ENCODE data around the gene FCSK.

- TF ChIP-seq TEAD4 (IDR thresholded peaks at IDR 0.05) (no peak), ZBTB7A (IDR thresholded peaks at IDR 0.05; ENCODE audit: low read depth) (no peak), EP300 (IDR thresholded peaks at IDR 0.05; ENCODE audit: borderline replicate concordance) (no peak), FOXM1 (IDR thresholded peaks at IDR 0.05; ENCODE audit: borderline replicate concordance, low read depth) (no peak)
- TF ChIP-seq, protein P1, sequence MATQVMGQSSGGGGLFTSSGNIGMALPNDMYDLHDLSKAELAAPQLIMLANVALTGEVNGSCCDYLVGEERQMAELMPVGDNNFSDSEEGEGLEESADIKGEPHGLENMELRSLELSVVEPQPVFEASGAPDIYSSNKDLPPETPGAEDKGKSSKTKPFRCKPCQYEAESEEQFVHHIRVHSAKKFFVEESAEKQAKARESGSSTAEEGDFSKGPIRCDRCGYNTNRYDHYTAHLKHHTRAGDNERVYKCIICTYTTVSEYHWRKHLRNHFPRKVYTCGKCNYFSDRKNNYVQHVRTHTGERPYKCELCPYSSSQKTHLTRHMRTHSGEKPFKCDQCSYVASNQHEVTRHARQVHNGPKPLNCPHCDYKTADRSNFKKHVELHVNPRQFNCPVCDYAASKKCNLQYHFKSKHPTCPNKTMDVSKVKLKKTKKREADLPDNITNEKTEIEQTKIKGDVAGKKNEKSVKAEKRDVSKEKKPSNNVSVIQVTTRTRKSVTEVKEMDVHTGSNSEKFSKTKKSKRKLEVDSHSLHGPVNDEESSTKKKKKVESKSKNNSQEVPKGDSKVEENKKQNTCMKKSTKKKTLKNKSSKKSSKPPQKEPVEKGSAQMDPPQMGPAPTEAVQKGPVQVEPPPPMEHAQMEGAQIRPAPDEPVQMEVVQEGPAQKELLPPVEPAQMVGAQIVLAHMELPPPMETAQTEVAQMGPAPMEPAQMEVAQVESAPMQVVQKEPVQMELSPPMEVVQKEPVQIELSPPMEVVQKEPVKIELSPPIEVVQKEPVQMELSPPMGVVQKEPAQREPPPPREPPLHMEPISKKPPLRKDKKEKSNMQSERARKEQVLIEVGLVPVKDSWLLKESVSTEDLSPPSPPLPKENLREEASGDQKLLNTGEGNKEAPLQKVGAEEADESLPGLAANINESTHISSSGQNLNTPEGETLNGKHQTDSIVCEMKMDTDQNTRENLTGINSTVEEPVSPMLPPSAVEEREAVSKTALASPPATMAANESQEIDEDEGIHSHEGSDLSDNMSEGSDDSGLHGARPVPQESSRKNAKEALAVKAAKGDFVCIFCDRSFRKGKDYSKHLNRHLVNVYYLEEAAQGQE (IDR thresholded peaks at IDR 0.05; ENCODE audit: low read depth): no peak
- TF ChIP-seq, protein P2, sequence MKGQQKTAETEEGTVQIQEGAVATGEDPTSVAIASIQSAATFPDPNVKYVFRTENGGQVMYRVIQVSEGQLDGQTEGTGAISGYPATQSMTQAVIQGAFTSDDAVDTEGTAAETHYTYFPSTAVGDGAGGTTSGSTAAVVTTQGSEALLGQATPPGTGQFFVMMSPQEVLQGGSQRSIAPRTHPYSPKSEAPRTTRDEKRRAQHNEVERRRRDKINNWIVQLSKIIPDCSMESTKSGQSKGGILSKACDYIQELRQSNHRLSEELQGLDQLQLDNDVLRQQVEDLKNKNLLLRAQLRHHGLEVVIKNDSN (IDR thresholded peaks at IDR 0.05): no peak
Measured at GRCh38 chr16:70421473-70422311, 32.7 kb upstream of the FCSK start.
